HG02884 (cell line): ENCODE data around the gene RSPRY1.
"Not testable (repeated sequence)": the region's sequence is repeated elsewhere in the genome, so short reads cannot be mapped to it uniquely, and the experiment has no call there.

Experiments used
- ATAC-seq: cut with Tn5 transposase; IDR thresholded peaks from one replicate; pipeline ENCODE4 v1.9.1; 2021; ENCODE audit warnings: mild to moderate bottlenecking, moderate library complexity; ENCODE audit not compliant: unreplicated experiment

The RSPRY1 gene

DNA sequence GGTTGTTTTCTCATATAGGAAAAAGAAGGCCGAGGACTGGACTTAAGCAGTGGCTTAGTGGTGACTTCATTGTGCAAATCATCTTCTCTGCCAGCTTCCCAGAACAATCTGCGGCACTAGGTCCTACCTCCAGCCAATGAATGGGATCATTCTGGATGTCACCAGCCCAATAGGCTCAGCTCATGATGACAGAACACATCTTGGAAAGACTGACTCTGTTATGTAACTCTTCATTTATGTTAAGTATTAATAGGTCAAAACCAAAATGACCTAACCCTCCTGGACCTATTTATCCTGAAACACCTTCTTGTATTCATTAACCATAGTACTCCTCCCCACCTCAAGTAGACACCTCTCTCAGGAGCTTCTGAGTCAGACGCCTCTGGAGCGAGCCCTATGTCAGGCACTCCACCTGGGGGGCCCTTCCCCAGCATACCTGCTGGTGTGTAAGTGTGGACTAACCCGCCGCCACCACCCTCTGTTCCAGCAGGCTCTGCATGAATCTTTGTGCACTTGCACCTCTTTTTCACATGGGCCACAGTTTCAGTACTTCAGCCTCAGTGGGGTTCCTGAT, 66.1 kb downstream of the RSPRY1 start:
- ATAC-seq = no peak

DNA sequence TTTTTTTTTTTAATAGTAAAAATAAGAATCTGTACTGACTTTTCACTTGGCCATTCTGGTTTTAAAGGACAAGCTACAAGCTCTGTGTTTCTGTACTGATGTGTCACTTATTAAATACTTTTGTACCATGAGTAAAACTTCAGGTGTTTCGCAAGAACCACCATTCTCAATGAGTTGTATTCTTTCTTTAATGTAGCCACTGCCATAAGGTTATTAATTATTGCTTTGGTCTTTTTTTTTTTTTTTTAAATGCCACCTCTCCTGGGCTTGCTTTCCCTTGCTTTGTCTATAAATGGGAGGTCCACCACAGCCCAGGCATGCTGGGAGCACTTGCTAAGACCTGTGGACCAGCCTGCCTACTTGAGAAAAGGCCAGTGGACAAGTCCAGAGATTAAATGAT, 67.3 kb downstream of the RSPRY1 start:
- ATAC-seq = no peak

DNA sequence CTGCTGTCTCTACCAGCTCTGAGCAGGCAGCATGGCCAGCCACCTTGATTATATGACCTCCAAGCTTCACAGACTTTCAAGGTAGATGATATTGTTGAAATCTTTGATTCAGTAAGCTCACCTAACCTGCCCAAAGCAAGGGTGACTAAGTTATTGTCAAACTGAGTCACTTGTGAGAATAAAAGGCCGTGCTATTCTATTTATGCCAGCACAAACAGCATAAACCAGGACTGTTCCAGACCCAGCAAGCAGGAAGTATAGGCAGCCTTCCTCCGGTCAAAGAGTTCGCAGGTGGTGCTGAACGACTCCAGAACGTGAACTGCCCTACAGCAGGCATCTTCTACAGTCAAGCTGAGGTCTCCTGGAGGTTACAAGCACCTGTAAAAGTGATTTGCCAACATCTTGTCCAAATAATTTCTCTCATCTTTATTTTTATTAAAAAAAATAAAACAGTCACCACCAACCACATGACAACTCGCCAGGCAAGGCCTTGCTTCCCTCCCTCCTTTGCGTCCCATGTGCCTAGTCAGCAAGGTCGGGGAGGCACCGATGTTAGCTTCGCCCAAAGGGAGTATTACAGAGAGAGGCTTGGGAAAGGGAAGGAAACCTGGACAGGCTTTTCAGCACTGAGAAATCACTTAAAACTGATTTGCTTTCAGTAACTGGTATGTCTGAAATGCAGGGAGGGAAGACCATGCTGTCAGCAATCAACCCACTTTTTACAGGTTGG, 69.7 kb downstream of the RSPRY1 start:
- no peak for ATAC-seq

DNA sequence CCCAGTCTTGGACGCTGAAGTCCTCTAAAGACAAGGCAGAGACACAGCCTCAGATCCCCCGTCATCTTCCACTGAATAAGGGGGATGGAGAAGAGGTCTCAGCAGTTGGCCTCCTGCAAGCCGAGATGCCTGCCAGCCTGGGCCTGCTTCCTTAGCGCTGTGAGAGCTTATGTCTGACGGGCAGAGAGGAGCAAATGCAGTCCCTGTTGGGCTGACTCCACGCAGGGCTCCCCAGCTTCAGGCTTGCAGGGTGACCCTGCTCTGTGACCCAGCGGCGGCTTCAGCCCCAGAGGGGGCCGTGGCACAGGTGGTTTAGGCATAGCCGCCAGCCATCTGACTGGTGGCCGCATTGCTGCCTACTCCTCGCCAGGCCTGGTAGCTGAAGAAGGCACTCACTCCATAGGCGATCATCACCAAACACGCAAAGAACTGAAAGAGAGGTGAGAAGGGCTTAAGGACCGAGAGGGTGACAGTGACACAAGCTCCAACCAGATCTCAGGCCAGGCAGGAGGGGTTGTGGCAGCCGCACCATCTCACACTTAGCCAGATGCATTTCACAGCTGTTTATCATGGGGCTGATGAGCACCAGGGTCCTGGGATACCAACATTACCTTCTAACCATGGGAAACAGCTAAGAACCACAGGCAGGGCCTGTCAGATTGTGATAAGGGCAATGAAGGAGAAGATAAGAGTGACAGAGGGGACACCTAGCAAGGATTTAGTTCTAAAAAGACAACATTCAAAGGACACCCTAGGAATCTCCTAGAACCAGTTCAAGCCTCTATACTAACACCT, 70.7 kb downstream of the RSPRY1 start:
- no peak for ATAC-seq

DNA sequence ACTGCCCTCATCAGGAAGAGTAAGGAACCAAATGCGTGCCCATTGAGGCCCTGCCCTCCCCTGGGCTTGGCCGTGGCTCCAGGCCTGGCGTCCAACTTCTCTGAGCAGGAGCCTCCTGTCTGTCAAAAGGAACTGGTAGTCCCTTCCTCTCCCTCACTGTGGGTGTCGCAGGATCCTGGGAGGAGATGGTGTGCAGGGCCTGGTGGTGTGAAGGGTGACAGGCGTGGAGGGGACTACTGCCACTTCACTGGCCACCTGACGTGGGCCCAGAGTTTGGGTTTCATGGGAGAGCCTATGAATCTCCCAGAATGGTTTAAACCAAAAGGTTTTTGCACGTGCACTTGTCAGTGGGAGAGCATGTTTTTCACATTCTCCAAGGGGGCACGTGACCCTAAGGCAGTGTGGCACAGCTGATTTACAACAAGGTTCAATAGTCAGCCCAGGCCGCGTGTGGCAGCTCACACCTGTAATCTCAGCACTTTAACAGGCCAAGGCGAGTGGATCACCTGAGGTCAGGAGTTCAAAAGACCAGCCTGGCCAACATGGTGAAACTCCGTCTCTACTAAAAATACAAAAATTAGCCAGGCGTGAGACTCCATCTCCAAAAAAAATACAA, 71.4 kb downstream of the RSPRY1 start:
- ATAC-seq = no peak

DNA sequence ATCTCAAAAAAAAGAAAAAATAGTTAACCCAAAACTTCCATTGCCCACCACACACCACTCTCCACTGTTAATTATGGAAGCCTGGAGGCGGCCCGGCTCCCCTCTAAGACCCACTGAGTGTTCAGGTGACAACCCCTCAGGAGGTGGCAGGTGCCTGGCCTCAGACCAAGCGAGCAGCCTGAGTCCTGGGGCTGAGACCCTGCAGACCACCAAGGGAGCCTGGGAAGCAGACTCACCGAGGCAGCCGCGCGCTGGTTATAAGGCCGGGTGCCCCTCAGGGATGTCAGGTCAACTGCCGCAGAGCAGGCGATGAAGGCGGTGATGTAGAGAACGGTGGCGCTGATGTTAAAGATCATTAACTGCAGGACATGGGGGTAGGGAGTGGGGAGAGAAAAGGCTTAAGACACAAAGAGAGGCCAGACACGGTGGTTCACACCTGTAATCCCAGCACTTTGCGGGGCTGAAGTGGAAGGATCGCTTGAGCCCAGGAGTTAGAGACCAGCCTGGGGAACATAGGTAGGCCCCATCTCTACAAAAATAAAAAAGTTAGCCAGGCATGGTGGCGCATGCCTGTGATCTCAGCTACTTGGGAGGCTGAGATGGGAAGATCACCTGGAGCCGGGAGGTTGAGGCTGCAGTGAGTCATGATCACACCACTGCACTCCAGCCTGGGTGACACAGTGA, 72.2 kb downstream of the RSPRY1 start:
- no peak for ATAC-seq

DNA sequence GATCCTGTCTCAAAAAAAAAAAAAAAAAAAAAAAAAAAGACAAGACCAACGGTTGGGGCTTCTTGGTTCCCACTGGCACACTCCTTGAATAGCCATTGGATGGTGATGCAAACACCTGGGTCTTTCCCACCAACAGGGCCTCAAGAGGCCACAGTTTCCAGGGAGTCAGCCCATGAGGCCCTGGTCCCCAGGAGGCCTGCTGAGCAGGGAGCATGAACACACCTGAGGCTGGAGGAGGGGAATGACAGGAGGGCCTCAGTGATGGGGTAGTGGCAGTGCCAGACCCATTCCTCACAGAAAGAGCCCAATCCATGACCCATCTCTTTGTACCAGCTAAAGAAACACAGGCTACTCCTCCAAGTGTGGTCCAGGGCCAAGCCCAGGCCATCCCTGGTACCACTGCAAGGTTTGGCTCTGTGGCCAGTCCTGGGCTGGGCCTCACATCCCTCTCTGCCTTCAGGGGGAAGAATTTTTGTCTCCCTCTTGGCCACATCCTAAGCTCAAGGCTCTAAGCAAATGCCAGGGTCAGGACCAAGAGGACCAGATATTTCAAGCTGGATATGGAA, 72.9 kb downstream of the RSPRY1 start:
- no peak for ATAC-seq

DNA sequence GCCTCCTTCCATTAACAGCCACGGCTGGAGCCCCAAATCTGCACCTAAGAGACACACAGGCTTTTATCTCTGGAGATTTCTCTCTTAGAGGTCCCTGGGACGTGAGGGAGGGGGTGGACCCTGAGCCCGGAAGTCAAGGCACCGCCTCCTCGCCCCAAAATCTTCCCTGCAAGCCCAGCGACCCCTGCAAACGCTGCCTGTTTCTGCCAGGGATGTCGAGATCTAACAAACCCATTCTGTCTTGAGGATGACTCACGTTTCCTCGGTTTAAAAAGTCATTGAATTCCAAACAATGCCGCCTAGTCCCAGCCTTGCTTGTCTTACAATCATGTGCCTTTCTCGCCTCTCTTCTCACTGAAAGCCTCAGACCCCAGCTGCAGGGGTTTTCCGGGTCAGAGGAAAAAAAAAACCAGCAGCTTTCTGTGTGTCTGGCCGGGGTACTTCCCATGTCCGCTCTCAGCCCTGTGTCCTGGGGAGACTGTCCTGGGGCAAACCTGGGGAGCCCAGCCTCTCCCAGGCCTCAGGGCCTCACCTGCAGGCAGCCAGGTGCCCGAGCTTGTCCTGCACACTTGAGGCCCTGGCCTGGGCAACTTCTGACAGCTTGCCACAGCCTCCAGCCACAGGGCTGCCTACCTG, 74.3 kb downstream of the RSPRY1 start:
- ATAC-seq = no peak

DNA sequence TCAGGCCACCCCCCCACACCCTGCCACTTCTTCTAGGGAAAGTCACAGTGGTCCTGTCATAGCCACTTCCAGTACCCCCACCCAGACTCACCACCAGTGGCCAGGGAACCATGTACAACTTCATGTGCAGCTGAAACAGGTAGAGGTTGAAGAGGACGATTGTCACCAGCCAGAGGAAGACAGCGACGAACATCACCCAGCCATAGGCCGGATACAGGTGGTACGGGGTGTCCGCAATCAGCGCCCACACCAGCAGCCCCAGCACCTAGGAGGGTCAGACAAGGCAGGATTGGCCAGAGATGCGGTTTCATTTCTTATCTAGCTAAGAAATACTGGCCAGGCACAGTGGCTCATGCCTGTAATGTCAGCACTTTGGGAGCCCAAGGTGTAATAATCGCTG, 75.7 kb downstream of the RSPRY1 start:
- ATAC-seq = no peak

DNA sequence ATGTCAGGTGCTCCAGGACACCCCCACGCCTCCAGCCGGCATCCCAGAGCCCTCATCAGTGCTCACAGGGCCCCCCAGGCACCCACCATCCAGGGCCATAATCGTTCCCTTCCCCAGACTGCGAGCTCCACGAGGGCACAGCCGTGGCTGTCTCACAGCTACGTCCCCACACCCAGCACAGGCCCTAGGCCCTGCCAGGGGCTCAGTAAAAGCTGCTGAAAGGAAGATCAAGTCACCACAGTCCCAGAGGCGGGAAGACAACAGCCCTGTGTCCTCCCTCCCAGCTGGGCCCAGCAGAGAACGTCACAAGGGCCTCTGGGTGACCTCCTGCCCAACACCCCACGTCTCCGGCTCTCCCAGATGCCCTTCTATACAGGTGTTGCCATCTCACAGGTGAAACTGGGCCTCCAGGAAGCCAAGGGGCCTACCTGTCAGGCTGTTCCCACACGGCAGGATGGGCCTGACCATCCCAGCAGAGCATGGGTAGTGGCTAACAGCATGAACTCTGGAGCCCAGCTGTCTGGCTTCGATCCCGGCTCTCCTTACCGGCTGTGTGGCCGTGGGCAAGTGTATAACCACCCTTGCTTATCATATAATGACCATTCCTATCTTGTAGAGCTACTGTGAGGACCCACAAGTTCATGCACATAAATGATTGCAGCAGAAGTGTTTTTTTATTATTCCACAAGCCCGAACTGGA, 76.9 kb downstream of the RSPRY1 start:
- ATAC-seq = no peak

DNA sequence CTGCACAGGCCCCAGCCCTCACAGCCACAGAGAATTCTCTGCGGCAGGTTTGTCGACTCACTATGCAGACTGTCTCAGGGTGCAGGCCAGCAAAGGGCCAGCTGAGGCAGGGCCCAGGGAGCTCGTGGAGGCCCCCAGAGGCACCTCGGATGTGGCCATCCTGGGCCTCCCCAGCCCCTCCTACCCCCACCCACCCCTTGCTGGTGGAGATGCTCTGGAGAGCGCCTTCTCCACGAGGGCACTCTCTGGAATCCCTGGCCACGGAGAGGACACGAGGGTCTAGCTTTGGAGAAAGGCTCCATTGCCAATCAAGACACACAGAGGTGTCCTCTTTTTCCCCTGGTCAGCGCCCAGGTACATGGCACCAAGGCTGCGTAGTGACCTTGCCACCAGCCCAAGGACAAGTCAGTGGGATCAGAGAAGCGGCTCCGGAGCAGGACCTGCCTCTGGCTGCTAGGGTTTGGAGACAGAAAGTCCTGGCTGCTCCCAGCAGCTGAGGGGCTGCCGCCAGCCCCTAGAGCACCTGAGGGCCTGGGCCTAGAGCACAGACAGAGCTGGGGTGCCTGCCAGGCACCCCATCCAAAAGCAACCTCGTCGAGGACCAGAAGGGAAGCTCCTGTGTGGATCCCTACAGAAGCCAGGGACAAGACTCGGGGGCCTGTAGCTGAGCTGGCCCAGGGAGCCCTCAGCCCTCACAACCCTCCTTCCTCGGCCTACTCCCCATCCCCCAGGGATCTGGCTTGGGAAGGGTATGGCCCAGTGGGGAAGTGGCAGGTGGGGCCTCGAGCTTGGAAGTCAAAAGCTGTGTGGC, 77.6 kb downstream of the RSPRY1 start:
- no peak for ATAC-seq

DNA sequence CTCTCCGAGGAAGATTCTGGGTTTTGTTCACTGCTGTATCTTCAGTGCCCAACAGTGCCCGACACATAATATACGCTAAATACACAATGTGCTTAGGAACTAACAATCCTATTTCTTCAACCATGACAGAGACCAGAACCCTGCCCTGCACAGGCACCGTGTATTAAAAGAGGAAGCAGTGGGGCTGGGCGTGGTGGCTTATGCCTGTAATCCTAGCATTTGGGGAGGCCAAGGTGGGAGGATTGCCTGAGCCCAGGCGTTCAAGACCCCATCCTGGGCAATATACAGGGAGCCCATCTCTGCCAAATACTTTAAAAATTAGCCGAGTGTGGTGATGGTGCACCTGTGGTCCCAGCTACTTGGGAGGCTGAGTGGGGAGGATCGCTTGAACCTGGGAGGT, 78.3 kb downstream of the RSPRY1 start:
- ATAC-seq = no peak

DNA sequence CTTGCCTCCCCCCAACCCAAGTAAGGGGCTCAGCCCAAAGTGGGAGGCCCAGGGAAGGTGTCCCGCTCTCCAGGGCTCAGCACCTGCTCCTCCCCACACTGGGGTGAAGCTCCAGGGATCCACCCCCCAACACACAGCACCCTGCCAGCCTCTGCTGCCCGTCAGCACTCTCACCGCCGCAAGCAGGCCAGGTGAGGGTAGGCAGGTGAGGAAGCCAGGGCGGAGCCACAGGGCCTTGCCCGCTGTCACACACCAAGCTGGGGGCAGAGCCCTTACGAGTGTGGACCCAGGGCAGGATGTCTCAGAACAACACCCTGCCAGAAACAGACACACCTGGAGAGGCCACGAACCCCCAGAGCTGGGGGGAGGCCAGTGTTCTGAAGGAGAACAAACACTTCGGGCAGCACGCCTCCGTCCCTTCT, 78.8 kb downstream of the RSPRY1 start:
- ATAC-seq = no peak

DNA sequence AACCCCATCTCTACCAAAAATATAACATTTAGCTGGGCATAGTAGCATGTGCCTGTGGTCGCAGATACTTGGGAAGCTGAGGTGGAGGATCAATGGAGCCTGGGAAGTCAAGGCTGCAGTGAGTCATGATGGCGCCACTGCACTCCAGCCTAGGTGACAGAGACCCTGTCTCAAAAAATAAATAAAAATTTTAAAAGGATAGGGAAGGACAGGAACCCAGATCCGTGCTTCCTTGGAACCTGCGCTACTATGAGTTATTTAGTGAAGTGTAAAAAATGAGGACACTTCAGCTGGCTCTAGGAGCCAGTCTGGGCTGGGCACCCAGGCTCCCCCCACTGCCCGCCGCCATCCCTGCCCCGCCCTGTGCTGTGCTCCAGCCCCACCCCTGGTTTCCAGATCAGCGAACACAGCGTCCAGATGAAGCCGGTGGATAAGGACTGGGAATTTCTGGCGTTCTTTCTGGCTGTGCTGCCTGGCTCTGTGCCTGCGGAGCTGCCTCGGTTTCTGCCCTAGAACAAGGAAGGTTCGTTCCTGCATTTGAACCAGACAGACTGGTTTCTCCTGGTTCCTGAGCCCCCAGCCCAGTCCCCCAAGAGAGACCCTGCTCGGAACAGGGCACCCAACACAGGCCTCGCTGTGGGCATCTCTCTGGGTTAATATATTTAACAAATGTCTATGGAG, 79.9 kb downstream of the RSPRY1 start:
- no peak for ATAC-seq

DNA sequence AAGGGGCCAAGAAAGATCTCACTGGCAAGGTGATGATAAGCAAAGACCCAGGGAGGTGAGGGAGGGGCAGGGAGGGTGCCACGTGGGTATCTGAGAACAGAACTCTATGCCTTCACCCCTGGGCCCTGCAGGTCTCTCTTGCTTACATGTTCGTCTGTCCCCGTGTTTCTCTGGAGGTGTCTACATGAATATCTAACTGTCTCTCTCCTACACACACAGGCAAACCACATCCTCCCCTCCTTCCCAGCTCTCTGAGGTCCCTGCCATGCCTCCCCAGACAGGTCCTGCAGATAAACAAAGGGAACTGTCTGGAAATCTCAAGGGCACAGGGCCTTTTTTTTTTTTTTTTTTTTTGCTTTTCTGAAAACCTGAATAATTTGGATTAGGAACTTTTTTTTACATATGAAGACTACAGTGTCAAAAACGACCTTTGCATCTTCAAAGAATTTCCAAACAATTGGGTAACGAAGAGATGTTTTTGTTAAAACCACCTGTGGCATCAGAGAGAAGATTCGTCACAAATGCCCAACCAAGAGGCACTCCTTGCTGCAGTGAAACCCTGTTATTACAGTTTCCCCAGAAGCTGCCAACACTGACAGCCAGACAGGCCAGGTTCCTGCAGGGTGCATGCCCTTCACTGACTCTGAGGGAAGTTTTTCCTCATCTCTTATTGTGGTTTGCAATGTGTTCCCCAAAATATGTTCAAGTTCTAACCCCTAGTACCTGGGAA, 80.6 kb downstream of the RSPRY1 start:
- no peak for ATAC-seq

DNA sequence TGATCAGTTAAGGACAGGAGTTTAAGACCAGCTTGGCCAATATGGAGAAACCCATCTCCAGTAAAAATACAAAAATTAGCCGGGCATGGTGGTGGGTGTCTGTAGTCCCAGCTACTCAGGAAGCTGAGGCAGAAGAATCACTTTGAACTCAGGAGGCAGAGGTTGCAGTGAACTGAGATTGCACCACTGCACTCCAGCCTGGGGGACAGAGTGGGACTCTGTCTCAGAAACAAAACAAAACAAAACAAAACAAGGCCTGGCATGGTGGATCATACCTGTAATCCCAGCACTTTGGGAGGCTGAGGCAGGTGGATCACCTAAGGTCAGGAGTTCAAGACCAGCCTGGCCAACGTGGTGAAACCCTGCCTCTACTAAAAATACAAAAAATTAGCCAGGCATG, 81.2 kb downstream of the RSPRY1 start:
- not testable (repeated sequence) for ATAC-seq
